NCI-H524 treated with DMSO at 0.1 percent for 48 hours (cell line): ENCODE measurements around the gene SLC37A4.
A peak's percentile ranks its signal among the peaks of the same experiment; 100 is the strongest.
"Not testable (repeated sequence)": the region's sequence is repeated elsewhere in the genome, so short reads cannot be mapped to it uniquely, and the experiment has no call there.

Source experiments
- DNase-seq: peaks from one replicate; lab custom pipeline; 2025; lab: John Stamatoyannopoulos, UW

Gene SLC37A4

GRCh38 chr11:119041821-119042514 is 11.3 kb upstream of the SLC37A4 start:
- no peak for DNase-seq

- not testable (repeated sequence) for DNase-seq
Observed at GRCh38 chr11:119039471-119039870, 8.8 kb upstream of the SLC37A4 start.

- no peak for DNase-seq
Observed at GRCh38 chr11:119038884-119039283, 8.2 kb upstream of the SLC37A4 start.

- no peak for DNase-seq
Observed at GRCh38 chr11:119034813-119035212, 4.1 kb upstream of the SLC37A4 start.

- DNase-seq: not testable (repeated sequence)
Observed at GRCh38 chr11:119033421-119033820, 2.7 kb upstream of the SLC37A4 start.

- no peak for DNase-seq
Observed at GRCh38 chr11:119031912-119032280, 1.2 kb upstream of the SLC37A4 start.

GRCh38 chr11:119030029-119030328 is 698 bp downstream of the SLC37A4 start:
- DNase-seq: no peak

- no peak for DNase-seq
Observed at GRCh38 chr11:119029340-119030028, 1.2 kb downstream of the SLC37A4 start.

- no peak for DNase-seq
Observed at GRCh38 chr11:119029069-119029339, 1.7 kb downstream of the SLC37A4 start.

GRCh38 chr11:119028346-119029068 is 2.2 kb downstream of the SLC37A4 start:
- no peak for DNase-seq

GRCh38 chr11:119027561-119028345 is 2.9 kb downstream of the SLC37A4 start:
- DNase-seq: no peak

GRCh38 chr11:119026970-119027369 is 3.7 kb downstream of the SLC37A4 start:
- DNase-seq: no peak

GRCh38 chr11:119025978-119026766 is 4.5 kb downstream of the SLC37A4 start:
- DNase-seq: no peak

- DNase-seq: no peak
Observed at GRCh38 chr11:119025541-119025940, 5.1 kb downstream of the SLC37A4 start.

GRCh38 chr11:119025099-119025473 is 5.6 kb downstream of the SLC37A4 start:
- no peak for DNase-seq

- no peak for DNase-seq
Observed at GRCh38 chr11:119024430-119025098, 6.1 kb downstream of the SLC37A4 start.

GRCh38 chr11:119023741-119024140 is 6.9 kb downstream of the SLC37A4 start:
- no peak for DNase-seq

- DNase-seq: no peak
Observed at GRCh38 chr11:119021631-119022030, 9.0 kb downstream of the SLC37A4 start.

GRCh38 chr11:119019996-119020395 is 10.7 kb downstream of the SLC37A4 start:
- no peak for DNase-seq

GRCh38 chr11:119018074-119018938 is 12.4 kb downstream of the SLC37A4 start, which contains the start of the genes RPS25 and TRAPPC4:
Gene RPS25 (minus strand): TSS chr11:119018343. CDS start chr11:119018284, 59 bp downstream.
Gene TRAPPC4 (plus strand): TSS chr11:119018766. CDS start chr11:119018796, 30 bp downstream.
- peak; percentile 89 for DNase-seq
